Activated CD8-positive, alpha-beta T cell treated with anti-CD3 and anti-CD28 coated beads for 36 hours (primary cell): ENCODE measurements around the gene TBC1D22A. TPM values are rescaled to one million over a fixed set of nuclear protein-coding genes. Genes with fewer than 3 reads are reported as not detected.

ENCODE experiments used
- ATAC-seq: fragments of 200-7000 bp; cut with Tn5 transposase; one replicate; pipeline ENCODE4 v1.10.0; 2021; ENCODE audit warnings: mild to moderate bottlenecking, moderate library complexity
- CTCF ChIA-PET: fragments of 350-600 bp; sonication (Branson Sonifier 250); formaldehyde crosslinking; loops from one replicate; lab custom pipeline; 2021; ENCODE audit warnings: antibody characterized with exemption; lab: Charles Lee
- POLR2A ChIA-PET: fragments of 350-600 bp; sonication (Branson Sonifier 250); formaldehyde crosslinking; loops from one replicate; lab custom pipeline; 2021; ENCODE audit warnings: antibody characterized with exemption; lab: Charles Lee
- DNase-seq: peaks from one replicate; pipeline ENCODE4 v3.0.0-alpha.2; 2020
- H3K27ac Mint-ChIP-seq: one replicate; pipeline ENCODE4 v1.8.0; 2021; ENCODE audit warnings: mild to moderate bottlenecking, mixed read lengths
- H3K27me3 Mint-ChIP-seq: one replicate; pipeline ENCODE4 v1.8.0; 2021; ENCODE audit warnings: mixed read lengths
- H3K36me3 Mint-ChIP-seq: one replicate; pipeline ENCODE4 v1.8.0; 2021; ENCODE audit warnings: low read depth, mixed read lengths
- H3K4me1 Mint-ChIP-seq: one replicate; pipeline ENCODE4 v1.8.0; 2021; ENCODE audit warnings: low read depth, mixed read lengths
- H3K4me3 Mint-ChIP-seq: one replicate; pipeline ENCODE4 v1.8.0; 2021; ENCODE audit warnings: mild to moderate bottlenecking, moderate library complexity, mixed read lengths
- H3K9me3 Mint-ChIP-seq: one replicate; pipeline ENCODE4 v1.8.0; 2021; ENCODE audit warnings: mixed read lengths
- CTCF ChIP-seq: fragments of 200-600 bp; IDR thresholded peaks from one replicate; pipeline ENCODE4 v1.8.0; 2022; ENCODE audit warnings: antibody characterized with exemption, mild to moderate bottlenecking
- intact Hi-C: fragments of 100-400 bp; cut with micrococcal nuclease; formaldehyde crosslinking; loops from one replicate; pipeline ENCODE4 v1.10.0; 2022
- total RNA-seq, 2 experiments: library from RNA; stranded (reverse); gene quantifications; one replicate each; pipeline ENCODE4 v1.2.3, GENCODE V29; 2021

TBC1D22A gene
- total RNA-seq, 2 experiments from 2014 or later: 41.0 to 42.8 TPM

- no peak for ATAC-seq
- Mint-ChIP-seq H3K27ac (no peak overlapping the region), H3K4me1 (peaks cover 5% of the 10 kb centered on the region), H3K4me3 (no peak overlapping the region), H3K36me3 (peaks cover 13% of the 10 kb centered on the region), H3K27me3 (no peaks in the 10 kb centered on the region), H3K9me3 (no peaks in the 10 kb centered on the region)
- DNase-seq: no peak
- CTCF ChIA-PET: no interaction called here
- no peak for TF ChIP-seq CTCF
- POLR2A ChIA-PET: no interaction called here
- intact Hi-C loops: no loop called here
Measured at GRCh38 chr22:46860562-46860961, 98.1 kb downstream of the TBC1D22A start.

- ChIA-PET CTCF (no interaction called here), POLR2A (no interaction called here)
- peaks cover 19% of the 10 kb centered on the region for H3K36me3 Mint-ChIP-seq
- TF ChIP-seq CTCF: no peak
- H3K4me3 Mint-ChIP-seq: no peak overlapping the region
- intact Hi-C loops: no loop called here
- no peaks in the 10 kb centered on the region for H3K9me3 Mint-ChIP-seq
- no peak for DNase-seq
- peaks cover 5% of the 10 kb centered on the region for H3K4me1 Mint-ChIP-seq
- no peak for ATAC-seq
- H3K27me3 Mint-ChIP-seq: no peaks in the 10 kb centered on the region
- H3K27ac Mint-ChIP-seq: no peak overlapping the region
Measured at GRCh38 chr22:46861468-46862367, 99.3 kb downstream of the TBC1D22A start.

DNA sequence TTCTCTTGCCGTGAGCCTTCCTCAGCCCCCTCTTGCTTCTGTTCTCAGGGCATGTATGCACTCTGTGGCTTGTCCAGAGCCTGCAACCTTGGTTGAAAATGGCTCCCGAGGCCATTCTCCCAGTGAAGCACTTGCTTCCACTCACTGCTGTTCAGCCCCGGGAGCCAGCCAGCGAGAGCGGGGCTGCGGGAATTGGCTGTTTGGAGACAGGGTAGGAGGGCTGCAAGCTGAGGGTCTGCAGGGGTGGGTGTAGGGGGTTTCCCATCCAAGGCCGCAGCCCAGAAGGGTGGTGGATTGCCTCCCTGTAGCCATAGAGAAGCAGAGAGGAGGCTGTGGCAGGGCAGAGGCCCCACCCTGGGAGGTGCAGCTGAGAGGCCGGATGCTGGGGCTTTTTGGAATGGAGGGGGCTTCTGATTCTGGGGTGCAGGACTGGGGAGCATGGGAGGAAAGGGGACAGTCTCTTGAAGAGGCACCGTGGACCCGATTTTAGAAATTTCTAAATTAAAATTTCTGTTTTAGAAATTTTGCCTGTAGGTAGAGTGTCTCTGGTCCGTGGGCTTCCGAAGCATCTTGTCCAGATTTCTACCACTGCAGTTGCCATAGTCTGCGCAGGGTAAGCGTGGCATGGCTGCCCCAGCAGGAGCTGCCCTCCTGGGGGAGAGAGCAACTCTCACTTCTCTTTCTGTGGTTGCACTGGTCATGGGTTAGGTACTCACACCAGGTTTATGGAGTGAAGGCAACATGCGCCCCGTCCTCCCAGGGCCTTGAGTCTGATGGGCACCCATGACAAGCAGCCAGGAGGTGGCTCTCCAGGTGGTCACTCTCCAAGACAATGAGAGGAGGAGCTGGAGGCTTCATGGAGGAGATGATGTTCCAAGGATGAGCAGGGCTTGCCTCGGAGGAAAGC is 100.2 kb downstream of the TBC1D22A start:
- TF ChIP-seq CTCF: no peak
- Mint-ChIP-seq H3K4me3 (no peak overlapping the region), H3K9me3 (peaks cover 3% of the 10 kb centered on the region), H3K27me3 (no peaks in the 10 kb centered on the region), H3K27ac (no peak overlapping the region), H3K36me3 (peaks cover 22% of the 10 kb centered on the region), H3K4me1 (peaks cover 5% of the 10 kb centered on the region)
- CTCF ChIA-PET: no interaction called here
- no peak for ATAC-seq
- intact Hi-C loops: no loop called here
- POLR2A ChIA-PET: no interaction called here
- DNase-seq: no peak

- no peak overlapping the region for H3K27ac Mint-ChIP-seq
- peaks cover 3% of the 10 kb centered on the region for H3K9me3 Mint-ChIP-seq
- ChIA-PET CTCF (no interaction called here), POLR2A (no interaction called here)
- H3K27me3 Mint-ChIP-seq: no peaks in the 10 kb centered on the region
- no peak overlapping the region for H3K4me3 Mint-ChIP-seq
- intact Hi-C loops: no loop called here
- H3K36me3 Mint-ChIP-seq: peaks cover 26% of the 10 kb centered on the region
- peaks cover 5% of the 10 kb centered on the region for H3K4me1 Mint-ChIP-seq
- ATAC-seq (no peak), DNase-seq (no peak)
- no peak for TF ChIP-seq CTCF
Measured at GRCh38 chr22:46863794-46864193, 101.3 kb downstream of the TBC1D22A start.
